Measurements from ENCODE around the gene HIGD1B.

- TF ChIP-seq POLR2AphosphoS5 (IDR thresholded peaks at IDR 0.05; ENCODE audit: low read depth, low read length), result no peak
- no peak for TF ChIP-seq FOSL1 (IDR thresholded peaks at IDR 0.05; ENCODE audit: low read depth)
- TF ChIP-seq YY1 (IDR thresholded peaks at IDR 0.05; ENCODE audit: extremely low read depth, insufficient replicate concordance, low read depth, low read length), result no peak
- TF ChIP-seq, protein P1, sequence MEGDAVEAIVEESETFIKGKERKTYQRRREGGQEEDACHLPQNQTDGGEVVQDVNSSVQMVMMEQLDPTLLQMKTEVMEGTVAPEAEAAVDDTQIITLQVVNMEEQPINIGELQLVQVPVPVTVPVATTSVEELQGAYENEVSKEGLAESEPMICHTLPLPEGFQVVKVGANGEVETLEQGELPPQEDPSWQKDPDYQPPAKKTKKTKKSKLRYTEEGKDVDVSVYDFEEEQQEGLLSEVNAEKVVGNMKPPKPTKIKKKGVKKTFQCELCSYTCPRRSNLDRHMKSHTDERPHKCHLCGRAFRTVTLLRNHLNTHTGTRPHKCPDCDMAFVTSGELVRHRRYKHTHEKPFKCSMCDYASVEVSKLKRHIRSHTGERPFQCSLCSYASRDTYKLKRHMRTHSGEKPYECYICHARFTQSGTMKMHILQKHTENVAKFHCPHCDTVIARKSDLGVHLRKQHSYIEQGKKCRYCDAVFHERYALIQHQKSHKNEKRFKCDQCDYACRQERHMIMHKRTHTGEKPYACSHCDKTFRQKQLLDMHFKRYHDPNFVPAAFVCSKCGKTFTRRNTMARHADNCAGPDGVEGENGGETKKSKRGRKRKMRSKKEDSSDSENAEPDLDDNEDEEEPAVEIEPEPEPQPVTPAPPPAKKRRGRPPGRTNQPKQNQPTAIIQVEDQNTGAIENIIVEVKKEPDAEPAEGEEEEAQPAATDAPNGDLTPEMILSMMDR (IDR thresholded peaks at IDR 0.05 in 2 of 3, conservative IDR thresholded peaks at IDR 0.05 in 1 of 3; ENCODE audit: borderline replicate concordance in 1 of 3, insufficient read depth in 1 of 3, low read depth in 2 of 3, low read length in 2 of 3), result no peak
- TF ChIP-seq EZH2 (IDR thresholded peaks at IDR 0.05), result no peak
- no peak for TF ChIP-seq CEBPB (IDR thresholded peaks at IDR 0.05; ENCODE audit: low read depth)
Measured at GRCh38 chr17:44850612-44851011, 2.9 kb downstream of the HIGD1B start.

Data from HCT116 (cell line).